ENCODE measurements around the gene LEPROT.
"Not testable (repeated sequence)": the region's sequence is repeated elsewhere in the genome, so short reads cannot be mapped to it uniquely, and the experiment has no call there.

The LEPROT gene, protein sequence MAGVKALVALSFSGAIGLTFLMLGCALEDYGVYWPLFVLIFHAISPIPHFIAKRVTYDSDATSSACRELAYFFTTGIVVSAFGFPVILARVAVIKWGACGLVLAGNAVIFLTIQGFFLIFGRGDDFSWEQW

DNA sequence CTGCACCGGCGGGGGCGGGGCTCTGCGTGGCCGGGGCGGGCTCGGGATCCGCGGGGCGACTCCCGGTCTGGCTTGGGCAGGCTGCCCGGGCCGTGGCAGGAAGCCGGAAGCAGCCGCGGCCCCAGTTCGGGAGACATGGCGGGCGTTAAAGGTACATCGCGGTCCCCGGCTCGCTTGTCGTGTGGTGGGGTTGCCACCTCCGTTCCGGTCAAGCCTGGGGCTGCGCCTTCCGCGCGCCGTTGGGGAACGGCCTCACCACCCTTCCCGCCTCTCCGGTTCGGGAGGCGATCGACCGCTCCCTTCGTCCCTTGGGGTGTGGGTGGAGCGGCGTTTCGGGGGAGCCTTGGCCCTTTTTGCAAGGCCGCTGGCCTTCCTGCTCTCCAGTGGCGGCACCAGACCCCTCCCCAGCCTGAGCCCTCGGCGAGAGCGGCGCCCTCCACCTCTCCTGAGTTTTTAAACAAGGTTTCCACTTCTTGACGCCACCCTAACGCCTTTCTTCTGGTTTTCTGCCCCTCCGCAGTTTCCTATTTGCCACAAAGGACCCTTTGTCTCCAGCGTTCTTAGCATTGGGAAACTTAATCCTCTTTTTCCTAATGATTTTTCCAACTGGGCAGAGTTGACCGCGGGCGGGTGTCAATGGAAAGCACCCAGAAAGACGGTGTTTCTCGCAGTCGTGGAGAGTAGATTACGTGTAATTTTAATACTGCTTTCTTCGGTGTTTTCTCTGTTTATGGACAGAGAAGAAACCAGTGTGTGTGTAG is at the start of gene LEPROT, which contains the start of gene LEPR:
TSS of gene LEPROT (plus strand) at position 79 of the 761 bp plus-strand sequence. CDS start at position 136, 57 bp downstream.
TSS of gene LEPR (plus strand) at position 79 of the 761 bp plus-strand sequence. CDS start 144,898 bp downstream, outside the sequence.
- DNase-seq (ENCODE audit: low spot score): no peak

DNA sequence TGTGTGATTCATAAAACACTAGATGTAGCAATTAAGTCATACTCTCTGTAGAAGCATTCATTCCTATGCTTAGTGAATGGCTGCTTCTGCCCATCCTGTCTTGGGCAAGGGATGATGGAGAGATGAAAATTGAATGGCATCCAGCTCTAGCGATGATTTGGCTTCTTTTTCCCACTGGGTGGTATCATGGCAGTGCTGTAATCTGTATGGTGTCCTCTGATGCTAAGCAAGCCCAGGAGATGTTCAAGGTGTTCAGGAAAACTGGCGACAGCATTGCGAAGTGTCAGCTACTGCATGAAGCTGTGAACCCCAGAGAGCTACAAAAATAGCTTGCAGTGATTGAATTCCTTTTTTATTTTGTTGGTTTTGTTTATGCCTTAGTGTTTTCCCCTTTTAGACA is 48.9 kb upstream of the LEPROT start:
- DNase-seq (ENCODE audit: low spot score): no peak

DNA sequence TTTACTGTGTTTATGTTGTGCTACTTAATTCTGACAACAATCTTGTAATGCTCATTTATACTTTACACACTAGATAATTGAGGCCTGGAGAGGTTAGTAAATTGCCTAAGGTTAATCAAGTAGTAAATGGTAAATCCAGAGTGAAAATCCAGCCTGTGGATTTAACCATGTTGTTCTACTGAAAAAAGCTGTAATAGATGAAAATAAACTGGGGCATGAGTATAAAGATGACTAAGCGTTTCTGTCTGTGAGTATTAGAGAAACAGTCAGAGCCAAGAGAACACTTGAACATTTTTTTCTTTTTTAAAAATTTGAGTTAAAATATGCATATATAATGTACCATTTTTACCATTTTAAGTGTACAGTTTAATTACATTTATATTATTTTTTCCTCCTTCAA is 47.9 kb upstream of the LEPROT start:
- DNase-seq (ENCODE audit: low spot score): no peak

DNA sequence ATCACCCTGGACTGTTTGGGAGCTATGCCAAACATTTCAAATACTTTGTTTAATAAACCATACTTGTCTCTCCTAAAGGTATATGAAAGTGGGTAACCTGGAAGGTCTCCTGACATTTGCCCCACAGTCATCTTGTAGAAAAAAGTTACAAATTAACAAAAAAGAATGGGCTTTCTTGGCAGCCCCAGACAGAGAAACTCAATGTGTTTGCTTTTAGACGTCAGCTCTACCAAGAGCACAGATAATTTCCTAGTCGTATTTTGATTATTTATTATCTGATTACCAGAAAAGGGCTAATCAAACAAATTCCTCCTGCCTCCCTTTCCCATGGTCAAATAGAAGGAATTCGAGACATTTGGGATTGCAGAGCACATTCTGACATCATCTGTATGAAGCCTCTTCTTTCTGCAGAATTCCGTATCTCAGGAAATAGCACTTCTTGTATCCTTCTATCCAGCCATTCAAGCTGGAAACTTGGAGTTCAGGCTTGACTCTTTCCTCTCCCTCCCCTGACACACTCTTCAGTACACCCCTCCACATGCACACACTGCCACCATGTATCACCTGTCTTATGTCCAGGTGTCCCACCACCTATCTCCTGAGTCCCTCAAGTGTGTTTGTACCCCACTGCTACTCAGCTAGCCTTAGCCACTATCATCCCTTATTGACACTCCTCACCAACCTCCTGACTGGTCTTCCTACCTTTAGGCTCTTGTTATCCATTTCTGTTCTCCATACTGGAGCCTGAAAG is 42.8 kb upstream of the LEPROT start:
- DNase-seq (ENCODE audit: low spot score): no peak

DNA sequence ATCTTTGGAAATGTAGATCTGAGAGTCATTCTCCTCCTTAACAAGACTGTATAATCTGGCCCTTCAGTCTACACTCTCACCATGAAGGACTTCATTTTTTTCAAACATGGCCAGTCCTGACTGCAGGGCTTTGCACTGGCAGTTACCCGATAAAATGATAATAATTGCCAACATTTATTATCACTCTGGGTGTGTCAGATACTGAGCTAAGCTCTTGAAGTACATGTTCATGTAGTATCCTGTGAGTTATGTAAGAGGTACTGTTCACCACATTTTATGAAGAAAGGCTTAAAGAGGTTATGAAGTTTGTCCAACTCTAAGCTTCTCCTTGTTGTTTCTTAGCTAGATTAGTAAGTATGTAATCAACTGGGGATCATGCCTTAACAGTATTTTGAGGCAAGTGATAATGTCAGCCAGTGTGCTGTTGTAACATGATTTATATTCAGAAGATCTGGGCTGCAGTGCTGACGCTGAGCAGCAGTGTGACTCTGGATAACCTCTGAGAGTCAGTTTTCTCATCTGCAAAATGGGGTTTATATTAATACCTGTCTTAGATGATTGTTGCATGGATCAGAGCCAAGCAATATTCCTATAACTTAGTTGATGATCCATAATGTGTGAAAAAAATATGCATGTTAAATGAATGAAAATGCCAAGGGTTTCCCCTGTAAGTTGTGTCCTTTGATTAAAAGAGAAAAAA is 42.1 kb upstream of the LEPROT start:
- DNase-seq (ENCODE audit: low spot score): no peak

DNA sequence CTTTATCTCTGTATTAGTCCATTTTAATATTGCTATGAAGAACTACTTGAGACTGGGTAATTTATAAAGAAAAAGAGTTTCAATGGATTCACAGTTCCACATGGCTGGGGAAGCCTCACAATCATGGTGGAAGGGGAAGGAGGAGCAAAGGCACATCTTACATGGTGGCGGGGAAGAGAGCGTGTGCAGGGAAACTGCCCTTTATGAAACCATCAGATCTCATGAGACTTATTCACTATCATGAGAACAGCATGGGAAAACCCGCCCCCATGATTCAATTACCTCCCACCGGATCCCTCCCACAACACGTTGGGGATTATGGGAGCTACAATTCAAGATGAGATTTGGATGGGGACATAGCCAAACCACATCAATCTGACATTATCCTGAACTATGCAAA is 36.0 kb upstream of the LEPROT start:
- DNase-seq (ENCODE audit: low spot score): not testable (repeated sequence)

DNA sequence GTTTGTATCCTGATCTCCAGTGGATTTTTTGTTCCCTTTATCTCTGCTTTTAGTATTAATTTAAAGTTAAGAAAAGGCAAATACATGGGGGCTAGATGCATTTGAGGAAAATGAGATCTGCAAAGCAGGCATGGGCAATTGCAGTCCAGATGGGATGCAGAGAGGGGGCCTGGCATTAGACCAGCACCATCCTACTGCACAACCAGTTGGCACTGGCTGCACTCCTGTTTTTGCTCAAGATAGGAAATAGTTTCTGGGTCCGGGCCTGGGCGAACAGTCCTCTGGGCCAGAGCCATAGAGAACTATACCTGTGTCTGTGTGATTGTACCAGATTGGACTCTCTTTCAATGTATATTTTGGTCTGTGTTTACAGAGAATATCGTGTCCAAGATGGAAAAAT is 34.0 kb upstream of the LEPROT start:
- no peak for DNase-seq (ENCODE audit: low spot score)

DNA sequence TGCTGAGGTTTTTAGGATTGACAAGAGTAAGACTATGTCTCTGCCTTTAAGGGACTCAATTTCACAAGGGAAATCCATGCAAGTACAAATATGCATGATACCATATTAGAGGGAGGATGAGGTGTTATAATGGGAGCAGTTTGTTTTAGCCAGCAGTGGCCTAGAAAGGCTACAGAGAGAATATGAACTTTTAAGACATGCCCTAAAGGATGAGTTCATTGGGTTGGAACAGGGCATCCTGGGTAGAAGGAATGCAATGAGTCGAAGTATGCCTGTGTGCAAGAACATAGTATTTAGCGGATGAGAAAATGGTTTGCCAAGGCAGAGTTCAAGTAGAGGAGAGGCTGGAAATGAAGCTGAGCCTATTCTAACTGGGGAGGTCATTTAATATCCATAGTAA is 32.6 kb upstream of the LEPROT start:
- DNase-seq (ENCODE audit: low spot score): no peak

DNA sequence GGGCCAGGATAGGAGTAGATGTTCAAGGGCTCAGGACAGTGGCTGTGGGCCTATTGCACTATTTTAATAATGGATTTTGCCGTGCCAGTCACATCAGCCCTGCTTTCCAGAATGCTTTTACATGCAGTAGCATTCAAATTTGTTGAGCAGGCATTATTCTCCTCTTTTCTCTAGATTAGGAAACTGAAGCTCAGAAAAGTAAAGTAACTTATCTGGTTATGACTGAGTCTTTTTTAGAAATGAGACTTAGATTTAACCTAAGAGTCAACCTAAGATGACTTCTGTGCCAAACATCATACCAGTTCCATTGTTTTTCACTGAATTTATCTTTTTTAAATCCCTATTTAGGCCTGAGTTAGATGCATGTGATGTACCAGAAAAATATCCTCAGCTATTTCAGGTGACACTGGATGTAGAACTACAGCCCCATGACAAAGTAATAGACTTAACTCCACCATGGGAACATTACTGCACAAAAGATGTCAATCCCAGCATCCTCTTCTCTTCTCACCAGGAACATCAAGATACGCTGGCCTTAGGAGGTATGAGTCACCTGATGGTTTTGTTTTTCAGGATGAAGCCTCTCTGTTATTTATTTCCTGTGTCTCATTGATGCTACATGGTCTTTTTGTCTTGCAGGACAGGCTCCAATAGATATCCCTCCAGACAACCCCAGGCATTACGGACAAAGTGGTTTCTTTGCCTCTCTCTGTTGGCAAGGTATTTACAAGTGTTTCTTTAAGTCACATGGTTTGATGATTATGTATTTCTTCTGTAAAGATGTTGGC is 31.4 kb upstream of the LEPROT start:
- DNase-seq (ENCODE audit: low spot score): no peak

DNA sequence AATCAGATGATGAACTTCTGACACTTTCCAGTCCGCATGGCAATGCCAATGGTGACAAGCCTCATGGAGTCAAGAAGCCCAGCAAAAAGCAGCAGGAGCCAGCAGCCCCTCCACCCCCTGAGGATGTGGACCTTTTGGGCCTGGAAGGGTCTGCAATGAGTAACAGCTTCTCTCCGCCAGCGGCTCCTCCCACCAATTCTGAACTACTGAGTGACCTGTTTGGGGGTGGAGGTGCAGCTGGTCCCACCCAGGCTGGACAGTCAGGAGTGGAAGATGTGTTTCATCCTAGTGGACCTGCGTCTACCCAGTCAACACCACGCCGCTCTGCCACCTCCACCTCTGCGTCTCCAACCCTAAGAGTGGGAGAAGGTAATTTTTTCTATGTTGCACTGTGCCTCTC is 28.0 kb upstream of the LEPROT start:
- no peak for DNase-seq (ENCODE audit: low spot score)

DNA sequence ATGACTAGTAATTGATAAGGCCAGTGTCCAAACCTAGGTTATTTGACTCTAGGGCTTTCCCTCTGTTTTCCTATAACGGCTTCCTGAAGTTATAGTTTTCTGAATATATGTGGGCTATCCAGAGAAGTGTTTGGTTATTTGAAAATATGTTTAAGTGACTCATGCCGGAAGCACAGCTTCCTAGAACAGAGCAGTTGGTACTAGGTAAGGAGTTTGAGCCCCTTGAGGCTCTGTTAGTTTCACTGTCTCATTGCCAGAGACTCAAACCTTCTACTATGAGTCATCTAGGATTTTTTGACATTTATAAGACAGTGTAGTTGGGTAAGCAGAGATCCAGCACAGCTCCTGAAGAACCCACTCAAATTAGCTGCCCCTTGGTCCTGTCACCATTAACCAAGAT is 27.1 kb upstream of the LEPROT start:
- peak; percentile 47 for DNase-seq (ENCODE audit: low spot score)

DNA sequence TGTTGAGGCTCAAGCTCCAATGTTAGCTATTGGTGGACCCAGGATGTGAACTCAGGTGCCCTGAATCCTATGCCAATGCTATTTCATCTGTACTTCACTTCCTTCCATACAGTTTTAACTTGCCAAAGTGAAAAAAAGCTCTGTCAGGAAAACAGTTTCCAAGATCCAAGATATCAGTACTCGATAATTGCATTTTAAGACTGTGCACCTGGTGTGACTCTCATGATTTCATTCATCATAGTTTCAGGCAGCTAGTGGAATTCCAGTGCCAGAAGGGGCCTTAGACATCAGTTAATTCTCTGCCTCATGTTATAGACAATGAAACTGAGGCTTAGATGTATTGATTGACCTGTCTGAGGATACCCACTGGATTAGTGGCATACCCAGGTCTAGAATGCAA is 26.5 kb upstream of the LEPROT start:
- DNase-seq (ENCODE audit: low spot score): no peak

DNA sequence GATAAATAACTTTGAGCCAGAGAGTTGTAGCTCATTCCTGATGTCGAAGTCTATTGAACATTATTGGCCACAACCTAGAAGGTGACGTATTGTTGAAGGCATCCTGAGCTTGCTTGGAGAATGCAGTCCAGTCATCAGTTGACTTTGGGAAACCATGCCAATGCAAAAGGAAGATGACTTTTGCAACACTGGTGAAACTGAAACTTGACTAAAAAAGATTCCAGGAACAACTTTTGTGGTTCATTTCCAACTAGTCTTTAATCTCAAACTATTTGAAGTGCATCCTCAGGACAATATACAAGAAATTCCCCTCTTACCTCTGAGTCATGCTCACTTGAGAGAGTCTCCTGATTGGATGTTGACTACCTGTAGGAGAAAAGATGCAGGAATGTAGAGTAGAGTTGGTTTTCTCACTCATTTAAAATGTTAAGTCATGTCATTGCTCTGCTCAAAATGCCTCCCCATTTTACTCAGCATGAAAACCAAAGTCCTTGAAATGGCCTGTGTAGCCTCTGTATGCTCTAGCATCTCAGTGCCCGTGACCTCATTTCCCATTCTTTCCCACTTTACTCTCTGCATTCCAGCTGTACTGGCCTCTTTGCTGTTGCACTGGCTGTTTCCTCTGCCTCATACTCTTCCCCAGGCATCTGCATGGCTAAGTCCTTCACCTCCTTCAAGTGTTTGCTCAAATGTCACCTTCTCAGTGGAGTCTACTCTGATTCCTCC is 24.4 kb upstream of the LEPROT start:
- peak; percentile 16 for DNase-seq (ENCODE audit: low spot score)

DNA sequence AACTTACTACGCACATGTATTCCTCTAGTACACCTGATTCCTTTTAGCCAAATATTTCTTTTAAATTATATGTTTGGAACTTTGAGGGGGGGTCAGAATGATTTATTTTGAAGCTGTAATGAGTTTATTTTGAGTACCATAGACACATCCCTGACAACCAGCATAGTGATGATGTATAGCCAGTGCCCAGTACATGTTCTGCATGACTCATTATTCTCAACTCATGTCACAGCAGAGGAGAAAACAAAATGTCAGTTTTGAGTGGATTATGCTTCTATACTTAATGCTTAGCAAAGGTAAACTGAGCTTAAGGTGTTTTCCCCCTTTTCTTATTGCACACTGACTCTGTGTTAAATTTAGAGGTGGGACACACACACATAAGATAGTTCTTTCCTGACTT is 22.4 kb upstream of the LEPROT start:
- no peak for DNase-seq (ENCODE audit: low spot score)

DNA sequence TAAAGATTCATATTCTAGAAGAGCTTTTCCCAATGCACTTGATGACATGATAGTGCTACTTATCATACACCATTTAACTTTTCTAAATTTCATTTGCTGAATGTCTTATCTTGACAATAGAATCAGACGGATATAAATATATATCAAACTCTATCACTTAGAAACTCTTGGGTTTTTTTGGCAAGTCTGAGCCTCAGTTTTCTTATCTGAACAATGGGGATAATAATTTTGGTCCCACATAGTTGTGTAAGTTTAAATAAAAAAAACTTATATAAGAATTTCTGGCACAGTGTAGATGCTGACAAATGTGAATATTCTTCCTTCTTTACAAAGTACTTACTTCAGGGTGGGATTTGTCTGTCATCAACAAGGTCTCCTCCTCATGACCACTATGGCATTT is 21.5 kb upstream of the LEPROT start:
- no peak for DNase-seq (ENCODE audit: low spot score)

DNA sequence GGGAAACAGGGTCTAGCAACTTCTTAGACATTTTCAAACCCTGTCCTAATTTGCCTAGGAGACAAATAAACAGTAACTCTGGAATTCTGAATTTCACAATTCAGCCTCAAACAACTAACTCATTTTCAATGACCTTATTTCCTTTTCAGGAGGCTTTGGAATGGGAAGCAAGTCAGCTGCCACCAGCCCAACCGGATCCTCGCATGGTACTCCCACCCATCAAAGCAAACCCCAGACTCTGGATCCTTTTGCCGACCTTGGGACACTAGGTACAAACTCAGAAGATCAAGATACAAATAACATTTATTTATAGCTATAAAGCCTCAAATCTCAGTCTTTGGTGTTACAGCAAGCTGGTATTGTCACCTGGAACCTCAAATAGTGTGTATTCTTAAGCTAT is 18.9 kb upstream of the LEPROT start:
- no peak for DNase-seq (ENCODE audit: low spot score)

DNA sequence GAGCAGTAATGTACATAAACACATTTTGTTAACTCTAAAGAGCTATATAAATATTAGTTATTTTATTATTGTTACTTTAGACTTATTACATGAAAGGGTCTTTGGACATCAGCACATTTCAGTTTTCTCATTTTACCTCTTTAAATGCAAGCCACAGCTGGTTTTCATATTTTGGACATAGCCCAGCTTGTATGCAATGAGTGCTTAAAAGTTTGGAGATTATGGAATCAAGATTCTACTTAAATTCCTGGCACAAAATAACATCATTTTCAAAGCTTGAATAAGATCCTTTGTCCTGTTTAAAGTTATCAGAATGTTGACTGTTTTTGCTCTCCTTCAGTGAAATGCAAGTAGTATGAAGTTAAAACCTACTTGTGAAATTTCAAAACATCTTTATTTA is 15.5 kb upstream of the LEPROT start:
- no peak for DNase-seq (ENCODE audit: low spot score)

DNA sequence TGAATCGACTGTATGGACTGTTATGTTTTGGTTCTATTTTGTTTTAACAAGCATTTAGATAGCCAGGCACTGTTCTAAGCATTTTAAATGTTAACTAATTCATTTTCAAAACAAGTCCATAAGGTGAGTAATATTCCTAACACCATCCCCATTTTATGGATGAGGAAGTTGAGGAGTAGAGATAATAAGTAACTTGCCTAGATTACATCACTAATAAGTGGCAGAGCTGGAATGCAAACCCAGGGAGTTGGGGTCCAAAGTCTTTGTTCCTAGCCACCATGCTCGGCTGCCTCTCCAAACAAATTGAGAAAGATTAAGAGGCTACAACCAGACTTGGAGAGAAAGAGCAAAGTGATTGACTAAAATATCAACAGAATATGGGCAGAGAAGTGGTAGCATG is 12.6 kb upstream of the LEPROT start:
- no peak for DNase-seq (ENCODE audit: low spot score)

DNA sequence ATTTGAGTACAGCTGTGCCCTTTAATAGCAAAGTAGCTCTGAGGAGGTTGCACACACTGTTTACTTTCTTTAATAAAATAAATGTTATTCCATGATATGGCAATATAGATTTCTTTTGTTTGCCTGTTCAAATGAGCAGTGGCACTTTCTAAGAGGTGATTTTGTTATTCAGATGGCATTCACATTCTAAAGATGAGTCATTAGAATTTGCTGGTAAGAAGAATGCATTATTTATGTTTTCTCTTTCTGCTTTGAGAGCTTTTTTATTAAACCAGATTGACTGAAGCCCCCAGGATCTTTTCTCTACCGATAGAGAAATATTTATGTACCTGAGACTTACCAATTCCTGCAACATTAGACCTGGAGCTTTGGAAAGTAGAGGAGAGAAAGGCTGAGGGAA is 11.2 kb upstream of the LEPROT start:
- DNase-seq (ENCODE audit: low spot score): no peak

DNA sequence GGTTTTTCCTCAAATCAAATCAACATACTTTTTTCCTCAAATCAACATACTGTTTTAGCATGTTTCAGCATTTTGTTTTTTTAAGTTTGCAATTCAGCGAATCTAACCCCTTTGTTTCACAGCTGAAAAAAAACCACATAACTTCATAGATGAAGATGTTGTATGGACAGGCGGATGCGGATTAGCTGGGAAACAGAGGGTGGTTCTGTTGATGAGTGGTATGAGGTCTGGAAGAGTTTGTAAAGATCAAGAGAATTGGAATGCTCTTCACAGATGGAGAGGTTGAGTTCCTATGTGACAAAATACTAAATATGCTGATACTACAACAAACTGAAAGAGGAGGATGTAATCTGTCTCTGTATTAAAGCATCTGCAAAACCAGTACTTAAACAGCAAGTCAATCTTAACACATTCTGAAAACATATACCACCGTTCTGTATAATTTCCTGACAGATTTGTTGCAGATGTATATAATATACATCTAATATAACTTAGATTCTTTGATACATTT is 10.6 kb upstream of the LEPROT start:
- DNase-seq (ENCODE audit: low spot score): no peak

Data from CD4-positive, alpha-beta T cell treated with Interleukin-15 for 4 hours (primary cell).